Activated CD4-positive, alpha-beta T cell treated with anti-CD3 and anti-CD28 coated beads, Interleukin-2, amount 50 U/mL, for 48 hours (primary cell): ENCODE data around the gene UBE2E1.

Experiments
- DNase-seq, 2 experiments: peaks; one replicate each; pipeline ENCODE4 v3.0.0-alpha.2; 2020

The UBE2E1 gene

DNA sequence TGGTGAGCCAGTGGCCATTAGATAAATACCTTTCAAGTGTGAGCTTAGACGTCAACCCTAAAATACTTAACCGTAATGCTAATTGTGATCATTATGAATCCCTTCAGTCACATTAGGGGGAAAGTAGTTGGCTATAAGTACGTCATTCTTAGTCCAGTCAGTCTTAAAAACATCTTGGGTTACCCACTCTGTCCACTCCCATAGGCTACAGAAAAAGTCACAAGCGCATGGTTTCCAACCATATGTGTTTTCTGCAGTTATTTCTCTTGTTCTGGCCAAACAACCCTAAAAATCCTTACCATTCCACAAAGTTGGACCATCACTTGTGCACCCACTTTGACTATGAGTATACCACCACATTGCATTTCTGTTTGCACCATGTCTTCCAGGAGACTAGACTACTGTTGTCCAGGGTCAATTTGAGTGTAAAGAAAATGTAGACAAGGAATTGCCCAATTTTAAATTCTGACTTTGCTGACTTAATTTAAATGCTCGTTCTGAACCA lies 114.4 kb downstream of the UBE2E1 start:
- no peak for DNase-seq

GRCh38 chr3:23921052-23921511 lies 115.3 kb downstream of the UBE2E1 start:
- DNase-seq: no peak

DNA sequence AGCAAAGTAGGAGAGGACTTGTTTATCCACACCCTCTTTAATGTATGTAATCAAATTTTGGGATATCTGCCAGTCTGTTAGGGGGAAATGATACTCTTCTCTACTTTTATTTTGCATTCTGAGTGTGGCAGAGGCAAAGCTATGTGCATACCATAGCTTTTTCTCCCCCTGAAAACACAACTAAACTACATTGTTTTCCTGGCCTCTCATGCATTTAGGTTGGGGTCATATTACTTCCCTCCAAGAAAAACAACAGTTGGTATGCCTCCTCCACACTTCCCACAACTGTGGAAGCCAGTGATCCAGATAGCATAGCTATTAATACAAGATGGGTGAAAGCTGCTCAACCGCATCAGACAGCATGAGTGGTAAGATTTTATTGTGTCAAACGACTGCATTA lies 118.0 kb downstream of the UBE2E1 start:
- DNase-seq: no peak

GRCh38 chr3:23926246-23926645 lies 120.5 kb downstream of the UBE2E1 start:
- DNase-seq: no peak

GRCh38 chr3:23926736-23927135 lies 121.0 kb downstream of the UBE2E1 start:
- DNase-seq: no peak

- DNase-seq: no peak
Observed at GRCh38 chr3:23928524-23928923, 122.8 kb downstream of the UBE2E1 start.

GRCh38 chr3:23931597-23931996 lies 125.8 kb downstream of the UBE2E1 start:
- DNase-seq: no peak

DNA sequence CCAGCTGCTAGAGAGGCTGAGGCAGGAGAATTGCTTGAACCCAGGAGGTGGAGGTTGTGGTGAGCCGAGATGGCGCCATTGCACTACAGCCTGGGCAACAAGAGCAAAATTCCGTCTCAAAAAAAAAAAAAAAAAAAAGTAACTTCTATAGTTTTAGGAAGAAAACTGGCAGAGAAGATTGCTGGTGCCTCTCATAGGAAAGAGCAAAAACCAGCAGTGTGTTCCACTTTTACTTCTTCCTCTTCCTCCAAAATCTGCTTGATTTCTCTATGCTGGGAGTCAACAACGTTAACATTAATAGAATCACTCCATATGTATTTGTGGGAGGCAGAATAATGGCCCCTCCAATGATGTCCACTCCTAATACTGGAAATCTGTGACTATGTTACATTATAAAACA lies 126.8 kb downstream of the UBE2E1 start:
- DNase-seq: no peak

DNA sequence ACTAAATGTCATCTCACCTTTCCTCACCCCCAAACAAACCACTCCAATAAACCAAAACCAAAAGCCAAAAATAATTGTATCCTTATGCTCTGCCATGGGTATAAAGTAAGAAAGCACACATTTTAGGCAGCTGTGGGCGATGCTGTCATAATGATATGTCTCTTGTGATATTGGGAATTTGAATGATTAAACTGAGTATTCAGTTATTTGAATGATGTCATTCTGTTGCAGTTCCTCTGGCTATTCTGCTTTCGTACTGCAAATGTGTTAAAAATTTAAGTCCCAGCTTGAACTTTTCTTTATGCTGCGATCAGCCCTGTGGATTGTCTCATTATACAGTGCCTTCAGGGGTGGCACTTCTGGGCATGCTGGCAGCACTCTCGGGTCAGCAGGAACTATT lies 128.5 kb downstream of the UBE2E1 start:
- no peak for DNase-seq

DNA sequence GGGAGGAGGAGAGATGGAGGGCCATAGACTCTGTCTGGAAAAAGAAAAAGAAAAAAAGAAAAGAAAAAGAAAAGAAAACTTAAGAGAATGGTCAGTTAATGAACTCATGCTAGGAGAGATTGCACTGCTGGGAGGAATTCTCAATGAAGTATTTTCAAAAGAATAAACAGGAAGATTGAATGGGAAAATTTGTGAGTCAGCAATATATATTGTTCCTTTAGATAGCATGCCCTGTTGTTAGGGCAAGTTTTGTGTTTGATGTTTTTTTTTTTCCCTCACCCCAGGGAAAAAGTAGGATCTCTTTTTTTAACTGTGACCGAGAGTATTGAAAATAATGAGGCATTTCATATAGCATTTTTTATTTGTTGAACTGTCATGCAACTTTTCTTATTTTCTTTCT lies 131.5 kb downstream of the UBE2E1 start:
- no peak for DNase-seq

- DNase-seq: no peak
Observed at GRCh38 chr3:23938688-23939087, 132.9 kb downstream of the UBE2E1 start.

DNA sequence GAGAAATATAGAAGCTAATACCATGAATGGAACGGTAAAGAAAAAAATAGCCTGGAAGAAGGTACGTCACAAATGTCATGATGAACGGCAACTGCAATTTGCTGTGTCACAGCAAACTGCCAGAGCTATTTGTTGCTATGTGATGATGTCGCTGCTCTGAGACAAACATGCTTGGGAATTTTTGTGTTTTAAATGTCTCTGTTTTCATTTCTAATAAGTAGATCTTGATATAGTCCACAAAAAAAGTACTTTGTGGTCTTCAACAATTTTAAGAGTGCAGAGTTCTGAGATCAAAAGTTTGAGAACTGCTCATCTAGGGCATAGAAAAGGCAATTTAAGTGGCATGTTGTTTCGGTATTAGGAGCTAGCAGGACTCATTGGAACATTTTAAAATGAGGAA lies 135.0 kb downstream of the UBE2E1 start:
- DNase-seq: no peak
